H9 (cell line): ENCODE data around the gene NSL1. TPM values are rescaled to one million over a fixed set of nuclear protein-coding genes. Genes with fewer than 3 reads are reported as not detected.

Experiments
- DNase-seq: peaks from one replicate; pipeline ENCODE4 v3.0.0-alpha.2; 2017
- H2AFZ ChIP-seq: one replicate; pipeline ENCODE4 v1.6.1; 2013; ENCODE audit warnings: mild to moderate bottlenecking, low read length, control low read depth, moderate library complexity
- H2AK5ac ChIP-seq: 2 replicates; pipeline ENCODE4 v1.6.1; 2013; ENCODE audit warnings: low read length, control low read depth, mixed read lengths; ENCODE audit not compliant: insufficient read length
- H2BK120ac ChIP-seq: one replicate; pipeline ENCODE4 v1.6.1; 2013; ENCODE audit warnings: low read depth, mild to moderate bottlenecking, low read length, control low read depth, inconsistent platforms; ENCODE audit not compliant: poor library complexity, severe bottlenecking
- H2BK12ac ChIP-seq: 2 replicates; pipeline ENCODE4 v1.6.1; 2013; ENCODE audit warnings: low read length, control low read depth, mixed read lengths, low read depth; ENCODE audit not compliant: insufficient read length
- H2BK15ac ChIP-seq: 2 replicates; pipeline ENCODE4 v1.6.1; 2013; ENCODE audit warnings: low read depth, low read length, control low read depth
- H2BK20ac ChIP-seq: one replicate; pipeline ENCODE4 v1.6.1; 2013; ENCODE audit warnings: low read depth, mild to moderate bottlenecking, low read length, control low read depth, inconsistent platforms; ENCODE audit not compliant: poor library complexity, severe bottlenecking
- H2BK5ac ChIP-seq: 2 replicates; pipeline ENCODE4 v1.6.1; 2013; ENCODE audit warnings: low read length, control low read depth, mixed read lengths; ENCODE audit not compliant: insufficient read length
- H3K14ac ChIP-seq: 2 replicates; pipeline ENCODE4 v1.6.1; 2013; ENCODE audit warnings: low read length, control low read depth; ENCODE audit not compliant: insufficient read depth
- H3K18ac ChIP-seq: 2 replicates; pipeline ENCODE4 v1.6.1; 2013; ENCODE audit warnings: low read depth, mild to moderate bottlenecking, mixed read lengths, low read length, control low read depth; ENCODE audit not compliant: insufficient read length
- H3K23ac ChIP-seq: 2 replicates; pipeline ENCODE4 v1.6.1; 2013; ENCODE audit warnings: low read length, control low read depth, mixed read lengths, low read depth; ENCODE audit not compliant: insufficient read length
- H3K23me2 ChIP-seq: 2 replicates; pipeline ENCODE4 v1.6.1; 2013; ENCODE audit warnings: low read depth, mild to moderate bottlenecking, mixed read lengths, low read length, control low read depth; ENCODE audit not compliant: insufficient read length, poor library complexity, severe bottlenecking
- H3K27ac ChIP-seq: 2 replicates; pipeline ENCODE4 v1.5.1; 2013; ENCODE audit warnings: low read length, control low read depth, mixed read lengths, low read depth; ENCODE audit not compliant: insufficient read length
- H3K27me3 ChIP-seq: 2 replicates; pipeline ENCODE4 v1.6.1; 2013; ENCODE audit warnings: low read length, control low read depth, inconsistent platforms; ENCODE audit not compliant: insufficient read depth
- H3K4ac ChIP-seq: 2 replicates; pipeline ENCODE4 v1.6.1; 2013; ENCODE audit warnings: low read depth, mild to moderate bottlenecking, control low read depth, inconsistent platforms, low read length, moderate library complexity
- H3K4me1 ChIP-seq: 2 replicates; pipeline ENCODE4 v1.6.1; 2013; ENCODE audit warnings: low read length, control low read depth, inconsistent platforms; ENCODE audit not compliant: insufficient read depth
- H3K4me2 ChIP-seq: 2 replicates; pipeline ENCODE4 v1.6.1; 2013; ENCODE audit warnings: low read length, control low read depth, mixed read lengths; ENCODE audit not compliant: insufficient read length, insufficient read depth
- H3K56ac ChIP-seq: 2 replicates; pipeline ENCODE4 v1.6.1; 2013; ENCODE audit warnings: low read depth, mild to moderate bottlenecking, mixed read lengths, low read length, control low read depth; ENCODE audit not compliant: insufficient read length
- H3K79me1 ChIP-seq: 2 replicates; pipeline ENCODE4 v1.6.1; 2013; ENCODE audit warnings: low read depth, mild to moderate bottlenecking, moderate library complexity, low read length, control low read depth, inconsistent platforms; ENCODE audit not compliant: insufficient read depth, poor library complexity, severe bottlenecking
- H3K79me2 ChIP-seq: 2 replicates; pipeline ENCODE4 v1.6.1; 2013; ENCODE audit warnings: low read length, control low read depth, inconsistent platforms; ENCODE audit not compliant: insufficient read depth
- H3K9ac ChIP-seq: 2 replicates; pipeline ENCODE4 v1.6.1; 2013; ENCODE audit warnings: low read length, control low read depth, mixed read lengths; ENCODE audit not compliant: insufficient read length; ENCODE audit errors: extremely low read depth
- H3K9me3 ChIP-seq: one replicate; pipeline ENCODE4 v1.6.1; 2013; ENCODE audit warnings: low read depth, low read length, inconsistent platforms; ENCODE audit not compliant: control insufficient read depth
- H3T11ph ChIP-seq: one replicate; pipeline ENCODE4 v1.6.1; 2013; ENCODE audit warnings: mild to moderate bottlenecking, low read length, control low read depth, inconsistent platforms
- H4K20me1 ChIP-seq: one replicate; pipeline ENCODE4 v1.6.1; 2013; ENCODE audit not compliant: control insufficient read depth, insufficient read length, insufficient read depth
- H4K5ac ChIP-seq: 2 replicates; pipeline ENCODE4 v1.6.1; 2013; ENCODE audit warnings: low read depth, mild to moderate bottlenecking, mixed read lengths, low read length, control low read depth; ENCODE audit not compliant: insufficient read length
- H4K8ac ChIP-seq: replicated peaks from 2 replicates; pipeline ENCODE4 v1.6.1; 2013; ENCODE audit warnings: low read length, control low read depth, mixed read lengths, low read depth; ENCODE audit not compliant: insufficient read length
- H4K91ac ChIP-seq: 2 replicates; pipeline ENCODE4 v1.6.1; 2013; ENCODE audit warnings: low read depth, mild to moderate bottlenecking, moderate library complexity, mixed read lengths, low read length, control low read depth; ENCODE audit not compliant: insufficient read length
- H3K27ac Mint-ChIP-seq, 3 experiments: 2 replicates in 2 of 3; 3 replicates in 1 of 3; pipeline ENCODE4 v1.8.0; 2020 to 2021; ENCODE audit warnings: mixed read lengths in 3 of 3, mild to moderate bottlenecking in 1 of 3, moderate library complexity in 1 of 3
- H3K27me3 Mint-ChIP-seq: 2 replicates; pipeline ENCODE4 v1.8.0; 2021; ENCODE audit warnings: low read depth, mild to moderate bottlenecking, moderate library complexity, mixed read lengths
- H3K36me3 Mint-ChIP-seq, 3 experiments: 2 replicates in 2 of 3; 3 replicates in 1 of 3; pipeline ENCODE4 v1.8.0; 2020 to 2021; ENCODE audit warnings: low read depth in 3 of 3, mixed read lengths in 3 of 3; ENCODE audit not compliant: insufficient read depth in 1 of 3
- H3K4me1 Mint-ChIP-seq, 2 experiments: 2 replicates each; pipeline ENCODE4 v1.8.0; 2020; ENCODE audit warnings: mixed read lengths in 2 of 2
- H3K4me3 Mint-ChIP-seq, 2 experiments: 2 replicates in 1 of 2; 3 replicates in 1 of 2; pipeline ENCODE4 v1.8.0; 2020 to 2021; ENCODE audit warnings: mild to moderate bottlenecking in 2 of 2, mixed read lengths in 2 of 2, moderate library complexity in 1 of 2
- H3K9me3 Mint-ChIP-seq, 2 experiments: 2 replicates in 1 of 2; 3 replicates in 1 of 2; pipeline ENCODE4 v1.8.0; 2020; ENCODE audit warnings: mild to moderate bottlenecking in 2 of 2, mixed read lengths in 2 of 2, moderate library complexity in 1 of 2
- CTCF ChIP-seq: fragments of 200-600 bp; sonication (generic); conservative IDR thresholded peaks from 3 replicates; pipeline ENCODE4 v1.8.0; 2021; ENCODE audit warnings: antibody characterized with exemption, mild to moderate bottlenecking
- WGBS: extraction: QIAGEN DNeasy Blood & Tissue Kit; methylation state at CpG from one replicate; pipeline ENCODE4 v1.1.7; 2013; ENCODE audit warnings: missing lambda C conversion rate, low lambda C conversion rate, mixed read lengths; ENCODE audit not compliant: insufficient read length; ENCODE audit errors: extremely low coverage; 5-methylcytosine and 5-hydroxymethylcytosine counted together
- total RNA-seq: library from RNA; stranded (reverse); gene quantifications from 2 replicates; pipeline ENCODE4 v1.2.1, GENCODE V29; 2021

The NSL1 gene
- total RNA-seq, 1 experiment from 2014 or later, result 49.3 TPM

GRCh38 chr1:212699104-212699624 lies 92.4 kb downstream of the NSL1 start:
- H4K5ac ChIP-seq, result no peak overlapping the region
- no peaks in the 10 kb centered on the region for H3K9me3 ChIP-seq
- no peak overlapping the region for H2BK12ac ChIP-seq
- no peak overlapping the region for H2AFZ ChIP-seq
- H3K27ac ChIP-seq, result no peak overlapping the region
- H3K27me3 Mint-ChIP-seq, result peaks cover 93% of the 10 kb centered on the region
- H2BK5ac ChIP-seq, result no peak overlapping the region
- no peaks in the 10 kb centered on the region for H3K4me1 ChIP-seq
- no peak overlapping the region for H2BK15ac ChIP-seq
- WGBS, result no CpG with 5 or more reads among the region's 42 CpGs
- no peak overlapping the region for H2BK120ac ChIP-seq
- H3K18ac ChIP-seq, result no peak overlapping the region
- peak; percentile 84 for DNase-seq
- H3K4ac ChIP-seq, result no peak overlapping the region
- no peak overlapping the region for H3T11ph ChIP-seq
- peak overlapping the region; percentile 70 to 84 for H3K4me3 Mint-ChIP-seq
- H3K9ac ChIP-seq, result no peak overlapping the region
- TF ChIP-seq CTCF, result peak; percentile 80
- H3K4me2 ChIP-seq, result peak overlapping the region; percentile 75
- no peaks in the 10 kb centered on the region for H3K79me1 ChIP-seq
- no peak overlapping the region for H2AK5ac ChIP-seq
- H3K23me2 ChIP-seq, result peaks cover 6% of the 10 kb centered on the region
- no peaks in the 10 kb centered on the region for H4K20me1 ChIP-seq
- no peak overlapping the region for H4K91ac ChIP-seq
- no peak overlapping the region for H4K8ac ChIP-seq
- no peak overlapping the region; a peak in 1 of 7 replicates for H3K27ac Mint-ChIP-seq
- no peak overlapping the region for H3K14ac ChIP-seq
- H3K9me3 Mint-ChIP-seq, result 0 out of 5 replicates have a peak, but pooled peaks cover 0 to 2% of the 10 kb centered on the region in 2 experiments
- H3K23ac ChIP-seq, result no peak overlapping the region
- H2BK20ac ChIP-seq, result no peak overlapping the region
- H3K79me2 ChIP-seq, result no peaks in the 10 kb centered on the region
- H3K27me3 ChIP-seq, result peaks cover 26% of the 10 kb centered on the region
- H3K36me3 Mint-ChIP-seq, result peaks cover 0 to 2% (median 0%) of the 10 kb centered on the region in 3 experiments; a peak in 1 of 7 replicates
- H3K4me1 Mint-ChIP-seq, result peaks cover 12% of the 10 kb centered on the region in 2 experiments
- no peak overlapping the region for H3K56ac ChIP-seq
